HEK293 (cell line): ENCODE results near the gene BRSK1.
A peak's percentile ranks its signal among the peaks of the same experiment; 100 is the strongest.

ENCODE experiments used
- GLIS2 ChIP-seq: fragments of 450-650 bp; formaldehyde crosslinking; IDR thresholded peaks from 2 replicates; pipeline ENCODE4 v1.5.1; 2016; ENCODE audit warnings: missing biosample characterization, missing genetic modification characterization
- OSR2 ChIP-seq: fragments of 450-650 bp; formaldehyde crosslinking; IDR thresholded peaks from 2 replicates; pipeline ENCODE4 v1.5.1; 2016; ENCODE audit warnings: missing biosample characterization, missing genetic modification characterization
- PATZ1 ChIP-seq: fragments of 450-650 bp; formaldehyde crosslinking; IDR thresholded peaks from 2 replicates; pipeline ENCODE4 v1.5.1; 2016; ENCODE audit warnings: missing biosample characterization, missing genetic modification characterization
- PRDM10 ChIP-seq: fragments of 450-650 bp; formaldehyde crosslinking; IDR thresholded peaks from 2 replicates; pipeline ENCODE4 v1.5.1; 2016; ENCODE audit warnings: missing biosample characterization, missing genetic modification characterization
- SCRT2 ChIP-seq: fragments of 450-650 bp; formaldehyde crosslinking; IDR thresholded peaks from 2 replicates; pipeline ENCODE4 v1.5.1; 2016; ENCODE audit warnings: missing biosample characterization, missing genetic modification characterization
- SP7 ChIP-seq: fragments of 450-650 bp; formaldehyde crosslinking; IDR thresholded peaks from 2 replicates; pipeline ENCODE4 v1.5.1; 2016; ENCODE audit warnings: missing biosample characterization, missing genetic modification characterization
- YY2 ChIP-seq: fragments of 450-650 bp; formaldehyde crosslinking; IDR thresholded peaks from 2 replicates; pipeline ENCODE4 v1.5.1; 2016; ENCODE audit warnings: missing biosample characterization, missing genetic modification characterization
- ZBTB1 ChIP-seq: fragments of 450-650 bp; formaldehyde crosslinking; IDR thresholded peaks from 2 replicates; pipeline ENCODE4 v1.5.1; 2016; ENCODE audit warnings: missing biosample characterization, missing genetic modification characterization
- ZIC2 ChIP-seq: fragments of 450-650 bp; formaldehyde crosslinking; IDR thresholded peaks from 2 replicates; pipeline ENCODE4 v1.5.1; 2016; ENCODE audit warnings: missing biosample characterization, missing genetic modification characterization
- ZNF18 ChIP-seq: fragments of 450-650 bp; formaldehyde crosslinking; IDR thresholded peaks from 2 replicates; pipeline ENCODE4 v1.5.1; 2016; ENCODE audit warnings: missing biosample characterization, missing genetic modification characterization
- ZNF280C ChIP-seq: fragments of 450-650 bp; formaldehyde crosslinking; IDR thresholded peaks from 2 replicates; pipeline ENCODE4 v1.5.1; 2016; ENCODE audit warnings: missing biosample characterization, missing genetic modification characterization
- ZNF394 ChIP-seq: fragments of 450-650 bp; formaldehyde crosslinking; IDR thresholded peaks from 2 replicates; pipeline ENCODE4 v1.5.1; 2016; ENCODE audit warnings: missing biosample characterization, missing genetic modification characterization, mild to moderate bottlenecking, moderate library complexity, borderline replicate concordance
- ZNF514 ChIP-seq: fragments of 450-650 bp; formaldehyde crosslinking; IDR thresholded peaks from 2 replicates; pipeline ENCODE4 v1.5.1; 2016; ENCODE audit warnings: missing biosample characterization, missing genetic modification characterization
- ZNF639 ChIP-seq: fragments of 450-650 bp; formaldehyde crosslinking; IDR thresholded peaks from 2 replicates; pipeline ENCODE4 v1.5.1; 2016; ENCODE audit warnings: missing biosample characterization, missing genetic modification characterization
- ZNF837 ChIP-seq: fragments of 450-650 bp; formaldehyde crosslinking; IDR thresholded peaks from 2 replicates; pipeline ENCODE4 v1.5.1; 2016; ENCODE audit warnings: missing biosample characterization, missing genetic modification characterization
- ZNF843 ChIP-seq: fragments of 450-650 bp; formaldehyde crosslinking; IDR thresholded peaks from 2 replicates; pipeline ENCODE4 v1.5.1; 2016; ENCODE audit warnings: missing biosample characterization, missing genetic modification characterization
- ZSCAN18 ChIP-seq: fragments of 450-650 bp; formaldehyde crosslinking; IDR thresholded peaks from 2 replicates; pipeline ENCODE4 v1.5.1; 2016; ENCODE audit warnings: missing biosample characterization, missing genetic modification characterization

BRSK1 gene

GRCh38 chr19:55348317-55349034, 64.7 kb downstream of the BRSK1 start (continued):
- TF ChIP-seq ZNF280C (tag by site-specific recombination): no peak
- peak; percentile 63 for TF ChIP-seq ZIC2 (tag by site-specific recombination)
- no peak for TF ChIP-seq GLIS2 (tag by site-specific recombination)
- no peak for TF ChIP-seq ZSCAN18 (tag by site-specific recombination)
- peak; percentile 84 for TF ChIP-seq SCRT2 (tag by site-specific recombination)
- no peak for TF ChIP-seq ZNF18 (tag by site-specific recombination)
- peak; percentile 76 for TF ChIP-seq ZNF394 (tag by site-specific recombination)
- TF ChIP-seq OSR2 (tag by site-specific recombination): no peak
- TF ChIP-seq ZBTB1 (tag by site-specific recombination): no peak
- no peak for TF ChIP-seq ZNF843 (tag by site-specific recombination)
- TF ChIP-seq YY2 (tag by site-specific recombination): no peak
- no peak for TF ChIP-seq ZNF837 (tag by site-specific recombination)
- TF ChIP-seq ZNF514: no peak
- peak; percentile 11; the same call in 1 of the 2 replicates for TF ChIP-seq PATZ1 (tag by site-specific recombination)
- no peak for TF ChIP-seq SP7 (tag by site-specific recombination)
- no peak for TF ChIP-seq ZNF639 (tag by site-specific recombination)
- TF ChIP-seq PRDM10: 0 out of 2 replicates have a peak, but pooled peaks have one; percentile 10
